ENCODE results near the gene NIP7.

- TF ChIP-seq CTCF (conservative IDR thresholded peaks at IDR 0.05) (no peak), ZFX (IDR thresholded peaks at IDR 0.05) (no peak)
These were observed 32.5 kb upstream of the NIP7 start for GRCh38 chr16:69307091-69307490.
